ENCODE results near the gene PSTPIP2. TPM values are rescaled to one million over a fixed set of nuclear protein-coding genes. Genes with fewer than 3 reads are reported as not detected.

PSTPIP2 gene
- total and polyA plus RNA-seq, 9 of the 15 experiments (the other 6 are each of a cell fraction or from before 2014, with no cell fraction given), result 14.0 to 45.7 (median 27.1) TPM

GRCh38 chr18:46072959-46073358, 899 bp upstream of the PSTPIP2 start (continued):
- TF ChIP-seq POLR2B (IDR thresholded peaks at IDR 0.05; ENCODE audit: low read depth, partially characterized antibody) (no peak), PHB2 (IDR thresholded peaks at IDR 0.05; ENCODE audit: low read depth) (no peak), MECOM (CRISPR knock-in tag; IDR thresholded peaks at IDR 0.05) (no peak), ZNF143 (CRISPR knock-in tag; IDR thresholded peaks at IDR 0.05) (no peak), CHCHD3 (CRISPR knock-in tag; IDR thresholded peaks at IDR 0.05) (no peak), ETS2 (tag; IDR thresholded peaks at IDR 0.05; ENCODE audit: borderline replicate concordance, poor library complexity, severe bottlenecking) (no peak), ZNF175 (CRISPR knock-in tag; IDR thresholded peaks at IDR 0.05; ENCODE audit: low read depth) (no peak), ATF3 (IDR thresholded peaks at IDR 0.05) (no peak), ATF3 (CRISPR knock-in tag; conservative IDR thresholded peaks at IDR 0.05) (no peak), ZNF764 (CRISPR knock-in tag; IDR thresholded peaks at IDR 0.05; ENCODE audit: low read depth) (no peak), ESRRB (CRISPR knock-in tag; IDR thresholded peaks at IDR 0.05; ENCODE audit: borderline replicate concordance) (no peak), HMG20A (CRISPR knock-in tag; conservative IDR thresholded peaks at IDR 0.05) (no peak), HDAC2 (IDR thresholded peaks at IDR 0.05) (no peak)
